ENCODE data around the gene SLC35A2.
"Not testable (repeated sequence)": the region's sequence is repeated elsewhere in the genome, so short reads cannot be mapped to it uniquely, and the experiment has no call there.

Gene SLC35A2

GRCh38 chrX:48904626-48905025 lies 6.8 kb downstream of the SLC35A2 start:
- no peak overlapping the region for H3K4me3 ChIP-seq (ENCODE audit: low read depth, low read length)
- DNase-seq (ENCODE audit: low read depth): no peak

- no peak for DNase-seq (ENCODE audit: low read depth)
- H3K4me3 ChIP-seq (ENCODE audit: low read depth, low read length): no peak overlapping the region
Observed at GRCh38 chrX:48904180-48904579, 7.3 kb downstream of the SLC35A2 start.

GRCh38 chrX:48903290-48903689 lies 8.2 kb downstream of the SLC35A2 start:
- no peak for DNase-seq (ENCODE audit: low read depth)
- H3K4me3 ChIP-seq (ENCODE audit: low read depth, low read length): no peak overlapping the region

- DNase-seq (ENCODE audit: low read depth): no peak
- no peak overlapping the region for H3K4me3 ChIP-seq (ENCODE audit: low read depth, low read length)
Observed at GRCh38 chrX:48902776-48903175, 8.7 kb downstream of the SLC35A2 start.

GRCh38 chrX:48902135-48902534 lies 9.3 kb downstream of the SLC35A2 start:
- no peak for DNase-seq (ENCODE audit: low read depth)

GRCh38 chrX:48901069-48901468 lies 10.4 kb downstream of the SLC35A2 start:
- DNase-seq (ENCODE audit: low read depth): no peak
- H3K4me3 ChIP-seq (ENCODE audit: low read depth, low read length): no peak overlapping the region

More at GRCh38 chrX:48902135-48902534, 9.3 kb downstream of the SLC35A2 start:
- no peak overlapping the region for H3K4me3 ChIP-seq (ENCODE audit: low read depth, low read length)

- H3K4me3 ChIP-seq (ENCODE audit: low read depth, low read length): no peak overlapping the region
- DNase-seq (ENCODE audit: low read depth): no peak
Observed at GRCh38 chrX:48899078-48899410, 12.4 kb downstream of the SLC35A2 start.

GRCh38 chrX:48897625-48898306 lies 13.7 kb downstream of the SLC35A2 start, which contains the start of the genes PQBP1 and TIMM17B:
Gene PQBP1, plus strand, starts transcription at chrX:48897930. Its CDS starts 580 bp downstream, at chrX:48898510.
Gene TIMM17B, minus strand, starts transcription at chrX:48897768. Its CDS starts 19 bp downstream, at chrX:48897749.
- peak within 1 kb of the TSS; percentile 81 for H3K4me3 ChIP-seq (ENCODE audit: low read depth, low read length)
- peak; percentile 90 for DNase-seq (ENCODE audit: low read depth)

GRCh38 chrX:48897157-48897624 lies 14.3 kb downstream of the SLC35A2 start:
- DNase-seq (ENCODE audit: low read depth): no peak
- H3K4me3 ChIP-seq (ENCODE audit: low read depth, low read length): peak overlapping the region; percentile 81

GRCh38 chrX:48896611-48897011 lies 14.8 kb downstream of the SLC35A2 start:
- DNase-seq (ENCODE audit: low read depth): no peak
- peak overlapping the region; percentile 81 for H3K4me3 ChIP-seq (ENCODE audit: low read depth, low read length)

- H3K4me3 ChIP-seq (ENCODE audit: low read depth, low read length): no peak overlapping the region
- DNase-seq (ENCODE audit: low read depth): no peak
Observed at GRCh38 chrX:48894891-48895290, 16.6 kb downstream of the SLC35A2 start.

GRCh38 chrX:48893556-48894348 lies 17.7 kb downstream of the SLC35A2 start:
- no peak overlapping the region for H3K4me3 ChIP-seq (ENCODE audit: low read depth, low read length)
- DNase-seq (ENCODE audit: low read depth): no peak

- DNase-seq (ENCODE audit: low read depth): no peak
- no peak overlapping the region for H3K4me3 ChIP-seq (ENCODE audit: low read depth, low read length)
Observed at GRCh38 chrX:48892896-48893295, 18.6 kb downstream of the SLC35A2 start.

GRCh38 chrX:48891402-48892288 lies 19.8 kb downstream of the SLC35A2 start:
- DNase-seq (ENCODE audit: low read depth): peak; percentile 52
- peak overlapping the region; percentile 55 for H3K4me3 ChIP-seq (ENCODE audit: low read depth, low read length)

GRCh38 chrX:48890934-48891401 lies 20.5 kb downstream of the SLC35A2 start:
- H3K4me3 ChIP-seq (ENCODE audit: low read depth, low read length): peak overlapping the region; percentile 55
- no peak for DNase-seq (ENCODE audit: low read depth)

GRCh38 chrX:48890296-48890925 lies 21.0 kb downstream of the SLC35A2 start:
- DNase-seq (ENCODE audit: low read depth): no peak
- peak overlapping the region; percentile 55 for H3K4me3 ChIP-seq (ENCODE audit: low read depth, low read length)

- not testable (repeated sequence) for H3K4me3 ChIP-seq (ENCODE audit: low read depth, low read length); DNase-seq (ENCODE audit: low read depth)
Observed at GRCh38 chrX:48886586-48886985, 24.9 kb downstream of the SLC35A2 start.

GRCh38 chrX:48883729-48884128 lies 27.7 kb downstream of the SLC35A2 start:
- DNase-seq (ENCODE audit: low read depth): no peak

GRCh38 chrX:48876944-48877343 lies 34.5 kb downstream of the SLC35A2 start:
- not testable (repeated sequence) for DNase-seq (ENCODE audit: low read depth)

More at GRCh38 chrX:48883729-48884128, 27.7 kb downstream of the SLC35A2 start:
- no peak overlapping the region for H3K4me3 ChIP-seq (ENCODE audit: low read depth, low read length)

More at GRCh38 chrX:48876944-48877343, 34.5 kb downstream of the SLC35A2 start:
- not testable (repeated sequence) for H3K4me3 ChIP-seq (ENCODE audit: low read depth, low read length)

Data from skeletal muscle cell (primary cell).